H1 (cell line): Measurements from ENCODE around the gene KLHL29. TPM values are rescaled to one million over a fixed set of nuclear protein-coding genes. Genes with fewer than 3 reads are reported as not detected.

Experiments used
- CTCF ChIA-PET: fragments of 300-600 bp; sonication (Branson Sonifier 250); formaldehyde crosslinking; loops from one replicate; lab custom pipeline; 2021; ENCODE audit not compliant: partially characterized antibody; lab: Charles Lee
- POLR2A ChIA-PET: fragments of 300-600 bp; sonication (Branson Sonifier 250); formaldehyde crosslinking; loops from one replicate; lab custom pipeline; 2021; ENCODE audit warnings: inconsistent platforms; ENCODE audit not compliant: partially characterized antibody; lab: Charles Lee
- DNase-seq, 2 experiments: peaks; one replicate each; pipeline versions ENCODE4 v3.0.0 to v3.0.0-alpha.2; 2010 to 2022; ENCODE audit warnings: low spot score in 2 of 2, low read depth in 1 of 2, mixed read lengths in 1 of 2
- FAIRE-seq: peaks from 2 replicates; lab custom pipeline; 2011; peaks lifted over from hg19 to GRCh38; lab: Jason Lieb, UNC
- H2AFZ ChIP-seq: 2 replicates; pipeline ENCODE4 v1.8.1; 2012; ENCODE audit warnings: low read length, inconsistent platforms
- H2AK5ac ChIP-seq: 2 replicates; pipeline ENCODE4 v1.6.1; 2013; ENCODE audit warnings: low read depth, low read length
- H2BK120ac ChIP-seq: replicated peaks from 2 replicates; pipeline ENCODE3; 2013; ENCODE audit warnings: low read depth, low read length, inconsistent platforms
- H2BK12ac ChIP-seq: 2 replicates; pipeline ENCODE4 v1.6.1; 2013; ENCODE audit warnings: low read depth, low read length
- H2BK15ac ChIP-seq: 2 replicates; pipeline ENCODE4 v1.6.1; 2013; ENCODE audit warnings: low read length
- H2BK20ac ChIP-seq: 2 replicates; pipeline ENCODE4 v1.6.1; 2013; ENCODE audit warnings: low read length
- H2BK5ac ChIP-seq: 2 replicates; pipeline ENCODE4 v1.6.1; 2013; ENCODE audit warnings: low read depth, low read length
- H3K14ac ChIP-seq: 2 replicates; pipeline ENCODE4 v1.6.1; 2013; ENCODE audit warnings: inconsistent platforms; ENCODE audit not compliant: insufficient read length
- H3K18ac ChIP-seq: 2 replicates; pipeline ENCODE4 v1.6.1; 2013; ENCODE audit warnings: low read length; ENCODE audit errors: extremely low read depth
- H3K23ac ChIP-seq: 2 replicates; pipeline ENCODE4 v1.6.1; 2013; ENCODE audit warnings: inconsistent platforms; ENCODE audit not compliant: insufficient read length
- H3K23me2 ChIP-seq: 2 replicates; pipeline ENCODE4 v1.6.1; 2013; ENCODE audit warnings: low read depth, low read length
- H3K27ac ChIP-seq: 2 replicates; pipeline ENCODE4 v1.6.1; 2011; ENCODE audit warnings: low read depth, low read length, inconsistent platforms
- H3K27me3 ChIP-seq, 4 experiments: replicated peaks in 1 of 4; 1 replicate in 1 of 4; 2 replicates in 3 of 4; pipeline versions ENCODE4 v1.6.1 to v1.8.1; 2011 to 2013; ENCODE audit warnings: low read length in 3 of 4, mild to moderate bottlenecking in 3 of 4, inconsistent platforms in 2 of 4, mixed read lengths in 2 of 4, moderate library complexity in 1 of 4; ENCODE audit not compliant: control insufficient read depth in 3 of 4, insufficient read depth in 3 of 4; ENCODE audit errors: extremely low read depth in 1 of 4
- H3K36me3 ChIP-seq, 4 experiments: 2 replicates each; pipeline versions ENCODE4 v1.6.1 to v1.8.1; 2011 to 2013; ENCODE audit warnings: mild to moderate bottlenecking in 4 of 4, low read length in 3 of 4, moderate library complexity in 2 of 4, control low read depth in 1 of 4, inconsistent platforms in 1 of 4; ENCODE audit not compliant: insufficient read depth in 4 of 4, control insufficient read depth in 2 of 4
- H3K4ac ChIP-seq: replicated peaks from 2 replicates; pipeline ENCODE3; 2013; ENCODE audit warnings: low read length, low read depth, mixed read lengths, inconsistent platforms; ENCODE audit not compliant: insufficient read length
- H3K4me1 ChIP-seq, 4 experiments: replicated peaks in 1 of 4; 1 replicate in 1 of 4; 2 replicates in 3 of 4; pipeline versions ENCODE4 v1.6.1 to v1.8.1; 2011 to 2013; ENCODE audit warnings: low read length in 3 of 4, inconsistent platforms in 2 of 4, mixed read lengths in 1 of 4; ENCODE audit not compliant: insufficient read depth in 4 of 4, control insufficient read depth in 3 of 4
- H3K4me2 ChIP-seq, 2 experiments: 2 replicates each; pipeline versions ENCODE4 v1.6.1 to v1.8.1; 2011 to 2013; ENCODE audit warnings: low read depth in 2 of 2, low read length in 2 of 2, control low read depth in 1 of 2, inconsistent platforms in 1 of 2, mild to moderate bottlenecking in 1 of 2; ENCODE audit not compliant: insufficient read depth in 1 of 2
- H3K4me3 ChIP-seq, 4 experiments: fragments of 200-600, 300-600 bp in 1 of 4; sonication (generic), shearing (Covaris generic), sonication (Bioruptor Twin) in 1 of 4; 2 replicates each; pipeline versions ENCODE4 v1.5.1 to v1.8.1; 2011 to 2016; ENCODE audit warnings: low read length in 4 of 4, low read depth in 3 of 4, control low read depth in 2 of 4, inconsistent platforms in 2 of 4, mild to moderate bottlenecking in 2 of 4, mixed read lengths in 1 of 4, moderate library complexity in 1 of 4; ENCODE audit not compliant: insufficient read depth in 2 of 4; ENCODE audit errors: extremely low read depth in 1 of 4
- H3K56ac ChIP-seq: replicated peaks from 2 replicates; pipeline ENCODE3; 2013; ENCODE audit warnings: low read depth, mild to moderate bottlenecking, mixed read lengths, low read length, inconsistent platforms; ENCODE audit not compliant: insufficient read length
- H3K79me1 ChIP-seq: 2 replicates; pipeline ENCODE4 v1.6.1; 2013; ENCODE audit warnings: low read depth, low read length, control low read depth
- H3K79me2 ChIP-seq, 2 experiments: 2 replicates each; pipeline versions ENCODE4 v1.6.1 to v1.8.1; 2012 to 2013; ENCODE audit warnings: low read length in 2 of 2, mild to moderate bottlenecking in 2 of 2, inconsistent platforms in 1 of 2; ENCODE audit not compliant: insufficient read depth in 2 of 2, control insufficient read depth in 1 of 2
- H3K9ac ChIP-seq, 4 experiments: replicated peaks in 1 of 4; 1 replicate in 1 of 4; 2 replicates in 3 of 4; pipeline versions ENCODE4 v1.6.1 to v1.8.1; 2011 to 2013; ENCODE audit warnings: low read depth in 3 of 4, low read length in 3 of 4, control low read depth in 2 of 4, mild to moderate bottlenecking in 2 of 4, moderate library complexity in 2 of 4, inconsistent platforms in 1 of 4; ENCODE audit errors: extremely low read depth in 1 of 4
- H3K9me3 ChIP-seq, 2 experiments: 2 replicates each; pipeline versions ENCODE4 v1.6.1 to v1.8.1; 2012 to 2013; ENCODE audit warnings: mild to moderate bottlenecking in 2 of 2, moderate library complexity in 2 of 2, control low read depth in 1 of 2, inconsistent platforms in 1 of 2, low read depth in 1 of 2, low read length in 1 of 2, mixed read lengths in 1 of 2; ENCODE audit not compliant: insufficient read depth in 2 of 2
- H4K20me1 ChIP-seq, 2 experiments: replicated peaks in 1 of 2; 2 replicates each; pipeline versions ENCODE3 to v1.8.1; 2011 to 2013; ENCODE audit warnings: inconsistent platforms in 2 of 2, low read length in 2 of 2, mild to moderate bottlenecking in 1 of 2; ENCODE audit not compliant: insufficient read depth in 2 of 2, control insufficient read depth in 1 of 2
- H4K5ac ChIP-seq: 2 replicates; pipeline ENCODE4 v1.6.1; 2013; ENCODE audit warnings: low read length, low read depth, mixed read lengths, inconsistent platforms; ENCODE audit not compliant: insufficient read length
- H4K8ac ChIP-seq: 2 replicates; pipeline ENCODE4 v1.8.0; 2013; ENCODE audit warnings: mild to moderate bottlenecking, moderate library complexity, low read length, inconsistent platforms; ENCODE audit not compliant: insufficient read depth; ENCODE audit errors: extremely low read depth
- H4K91ac ChIP-seq: replicated peaks from 2 replicates; pipeline ENCODE3; 2013; ENCODE audit warnings: low read length, mixed read lengths, inconsistent platforms; ENCODE audit not compliant: insufficient read length
- ATF2 ChIP-seq: IDR thresholded peaks from 2 replicates; pipeline ENCODE4 v1.6.1; 2012; ENCODE audit warnings: low read length, inconsistent platforms
- ATF3 ChIP-seq: IDR thresholded peaks from 2 replicates; pipeline ENCODE4 v1.6.1; 2011; ENCODE audit warnings: low read depth, mild to moderate bottlenecking, low read length; ENCODE audit not compliant: insufficient read depth
- BACH1 ChIP-seq: IDR thresholded peaks from 2 replicates; pipeline ENCODE4 v1.6.1; 2012; ENCODE audit warnings: low read length, improper control_type of control experiment
- JUN ChIP-seq: IDR thresholded peaks from 2 replicates; pipeline ENCODE4 v1.6.1; 2011; ENCODE audit warnings: low read depth, mild to moderate bottlenecking, improper control_type of control experiment, low read length
- JUND ChIP-seq: IDR thresholded peaks from 2 replicates; pipeline ENCODE4 v1.6.1; 2011; ENCODE audit warnings: mild to moderate bottlenecking, improper control_type of control experiment, low read length
- TAF1 ChIP-seq: IDR thresholded peaks from 2 replicates; pipeline ENCODE4 v1.6.1; 2011; ENCODE audit warnings: mild to moderate bottlenecking, low read depth, low read length
- TBP ChIP-seq: IDR thresholded peaks from 2 replicates; pipeline ENCODE4 v1.6.1; 2011; ENCODE audit warnings: low read depth, low read length, improper control_type of control experiment
- TEAD4 ChIP-seq: IDR thresholded peaks from 2 replicates; pipeline ENCODE4 v1.6.1; 2012; ENCODE audit warnings: low read depth, low read length, inconsistent platforms, mixed read lengths
- ZNF274 ChIP-seq: IDR thresholded peaks from 2 replicates; pipeline ENCODE4 v1.7.0; 2012; ENCODE audit warnings: low read length, borderline replicate concordance; ENCODE audit errors: extremely low read depth
- WGBS, 2 experiments: shearing (Covaris generic) in 1 of 2; methylation state at CpG; one replicate each; pipeline versions ENCODE4 v1.1.6 to v1.1.7; 2013 to 2015; ENCODE audit warnings: low lambda C conversion rate in 2 of 2, mixed read lengths in 2 of 2, inconsistent platforms in 1 of 2, low coverage in 1 of 2, missing lambda C conversion rate in 1 of 2; ENCODE audit not compliant: insufficient replicate concordance in 2 of 2, insufficient coverage in 1 of 2, insufficient read length in 1 of 2; ENCODE audit errors: extremely low coverage in 1 of 2, missing lambda C conversion rate in 1 of 2; 5-methylcytosine and 5-hydroxymethylcytosine counted together
- polyA plus RNA-seq, 7 experiments: library from polyadenylated mRNA; depleted of rRNA in 3 of 7; stranded (reverse) in 5 of 7; unstranded in 2 of 7; fragments of >200 nt in 5 of 7; fragments of 200-250 nt in 2 of 7; gene quantifications; 1 replicate in 5 of 7; 2 replicates in 1 of 7; 4 replicates in 1 of 7; pipeline versions ENCODE4 v1.2.1 to v1.2.3, GENCODE V29; 2011 to 2013; ENCODE audit warnings: missing spikeins in 2 of 7, mixed read lengths in 2 of 7
- total RNA-seq: library from RNA; stranded (reverse); fragmentation: NEBNext Ultra II Directional; extraction: Animal tissue kit (Norgen Biotek cat#: 25700); gene quantifications from 2 replicates; pipeline ENCODE4 v1.2.1, GENCODE V29; 2021

Gene KLHL29
- total and polyA plus RNA-seq, 2 of the 8 experiments (the other 6 are each of a cell fraction or from before 2014, with no cell fraction given): 1.1 to 4.7 TPM

GRCh38 chr2:23480957-23481797 lies 96.2 kb downstream of the KLHL29 start:
- H3K79me2 ChIP-seq: no peaks in the 10 kb centered on the region
- H3K36me3 ChIP-seq: no peaks in the 10 kb centered on the region; a peak in 1 of 8 replicates
- no peak overlapping the region for H3K4me2 ChIP-seq
- H2AK5ac ChIP-seq: peak overlapping the region; percentile 82; the same call in 1 of the 2 replicates
- no peak overlapping the region for H3K4ac ChIP-seq
- no peaks in the 10 kb centered on the region for H3K23me2 ChIP-seq
- no peak overlapping the region for H3K4me3 ChIP-seq
- no peak overlapping the region for H4K5ac ChIP-seq
- peak overlapping the region; percentile 96; the same call in 1 of the 2 replicates for H2BK12ac ChIP-seq
- H4K91ac ChIP-seq: no peak overlapping the region
- H2BK5ac ChIP-seq: peak overlapping the region; percentile 63; the same call in 1 of the 2 replicates
- H2BK20ac ChIP-seq: peak overlapping the region; percentile 38; the same call in 1 of the 2 replicates
- no peak overlapping the region for H2AFZ ChIP-seq
- WGBS, 2 experiments: 74% methylated on average over 15 of the region's 17 CpGs; no CpG with 5 or more reads in 1 of the 2 experiments
- H3K9ac ChIP-seq: no peak overlapping the region
- H3K18ac ChIP-seq: no peak overlapping the region
- no peak overlapping the region; the same call in 1 of the 2 replicates for H3K27ac ChIP-seq
- FAIRE-seq (peak; percentile 88), DNase-seq (peak in 1 of 2 experiments; percentile 82)
- no peaks in the 10 kb centered on the region for H3K79me1 ChIP-seq
- H3K23ac ChIP-seq: no peak overlapping the region
- H3K27me3 ChIP-seq: 0 out of 7 replicates have a peak, but pooled peaks cover 0 to 2% (median 0%) of the 10 kb centered on the region in 4 experiments
- peaks cover 5 to 30% (median 13%) of the 10 kb centered on the region in 4 experiments for H3K4me1 ChIP-seq
- no peaks in the 10 kb centered on the region for H3K9me3 ChIP-seq
- H2BK15ac ChIP-seq: no peak overlapping the region
- H4K8ac ChIP-seq: no peak overlapping the region
- no peaks in the 10 kb centered on the region for H4K20me1 ChIP-seq
- no peak overlapping the region for H2BK120ac ChIP-seq
- POLR2A ChIA-PET: interaction anchor here (0.6 to 1.3 kb wide), 3 partner anchors 12 to 45 kb away, joined by 3 to 4 read pairs (median 3); no protein-coding TSS in a partner anchor
- no peak overlapping the region for H3K14ac ChIP-seq
- no peak overlapping the region for H3K56ac ChIP-seq
- CTCF ChIA-PET: interaction anchor here (0.6 to 2.2 kb wide), 5 partner anchors 10 to 143 kb away, joined by 3 to 11 read pairs (median 4); no protein-coding TSS in a partner anchor
- TF ChIP-seq ATF3: no peak
- no peak for TF ChIP-seq TAF1
- no peak for TF ChIP-seq BACH1
- TF ChIP-seq JUND: peak; percentile 90
- peak; percentile 90 for TF ChIP-seq JUN
- no peak for TF ChIP-seq ZNF274
- peak; percentile 88 for TF ChIP-seq ATF2
- peak; percentile 62; the same call in 1 of the 2 replicates for TF ChIP-seq TEAD4
- no peak for TF ChIP-seq TBP
